GM18867 (cell line): Measurements from ENCODE around the gene MBTPS2.
"Not testable (repeated sequence)": the region's sequence is repeated elsewhere in the genome, so short reads cannot be mapped to it uniquely, and the experiment has no call there.

Experiments
- ATAC-seq: cut with Tn5 transposase; IDR thresholded peaks from one replicate; pipeline ENCODE4 v1.9.1; 2021; ENCODE audit warnings: mild to moderate bottlenecking, moderate library complexity; ENCODE audit not compliant: unreplicated experiment

The MBTPS2 gene

GRCh38 chrX:21855937-21856415 is 16.6 kb downstream of the MBTPS2 start, which contains the start of gene YY2:
TSS of gene YY2 (plus strand) at chrX:21855987. CDS start at chrX:21856485, 498 bp downstream.
- ATAC-seq, result no peak

DNA sequence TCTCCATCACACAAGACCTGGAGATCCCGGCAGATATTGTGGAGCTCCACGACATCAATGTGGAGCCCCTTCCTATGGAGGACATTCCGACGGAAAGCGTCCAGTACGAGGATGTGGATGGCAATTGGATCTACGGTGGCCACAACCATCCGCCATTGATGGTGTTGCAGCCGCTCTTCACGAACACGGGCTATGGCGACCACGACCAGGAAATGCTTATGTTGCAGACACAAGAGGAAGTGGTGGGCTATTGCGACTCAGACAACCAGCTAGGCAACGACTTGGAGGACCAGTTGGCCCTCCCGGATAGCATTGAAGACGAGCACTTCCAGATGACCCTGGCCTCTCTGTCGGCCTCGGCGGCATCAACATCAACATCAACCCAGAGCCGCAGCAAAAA is 17.1 kb downstream of the MBTPS2 start:
- ATAC-seq, result no peak

- ATAC-seq, result no peak
Observed at GRCh38 chrX:21863241-21863640, 23.8 kb downstream of the MBTPS2 start.

- no peak for ATAC-seq
Observed at GRCh38 chrX:21865436-21865835, 26.0 kb downstream of the MBTPS2 start.

DNA sequence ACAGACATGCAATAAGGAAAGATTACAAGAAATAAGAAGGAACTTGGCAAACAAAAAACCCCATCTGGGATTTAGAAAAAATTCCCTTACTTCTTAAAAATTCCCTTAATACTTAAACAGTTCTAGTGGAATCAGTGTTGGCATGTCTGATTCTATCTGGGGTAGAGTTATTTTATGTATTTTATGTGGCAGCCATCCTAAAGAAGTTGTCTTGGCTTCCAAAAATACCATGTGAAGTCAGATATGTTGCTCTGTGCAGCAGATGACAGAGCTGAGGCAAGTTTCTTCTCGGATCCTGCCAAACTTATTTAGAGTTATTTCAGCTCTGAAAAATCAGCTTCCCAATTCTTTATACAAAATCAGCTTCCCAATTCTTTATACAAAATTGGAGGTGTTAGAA is 31.1 kb downstream of the MBTPS2 start:
- no peak for ATAC-seq

DNA sequence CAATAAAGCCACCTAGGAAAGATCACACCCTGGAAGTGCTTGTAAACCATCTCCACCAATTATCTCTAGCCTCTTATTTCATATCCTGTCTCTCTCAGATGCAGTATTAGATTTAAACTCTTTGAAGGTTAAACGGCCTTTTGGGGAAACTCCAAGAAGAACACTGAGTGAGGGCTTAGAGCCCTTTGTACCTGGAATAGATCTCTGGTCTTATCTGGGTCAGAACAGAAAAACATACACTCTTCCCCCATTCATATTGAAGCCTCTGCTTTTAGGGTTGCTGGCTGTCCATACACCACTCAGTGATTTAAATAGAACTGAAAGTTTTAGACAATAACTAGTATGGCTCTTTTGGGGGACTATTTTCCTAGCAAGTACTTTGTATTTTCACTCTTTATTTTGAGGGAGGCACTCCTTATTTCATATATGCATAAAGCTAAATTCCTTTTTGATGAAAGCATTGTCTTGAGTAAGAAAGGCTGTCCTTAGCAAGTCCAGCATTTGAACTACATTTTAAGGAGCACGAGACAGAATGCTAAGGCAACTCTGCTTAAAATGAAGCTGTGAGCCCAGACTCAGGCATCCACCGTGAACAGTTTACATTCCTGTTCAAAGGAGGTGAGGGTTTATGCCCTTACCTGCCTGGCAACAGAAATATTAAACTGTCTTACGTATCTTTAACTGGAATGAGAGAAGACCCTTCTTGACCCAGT is 33.8 kb downstream of the MBTPS2 start:
- no peak for ATAC-seq

GRCh38 chrX:21874182-21874581 is 34.8 kb downstream of the MBTPS2 start:
- ATAC-seq, result not testable (repeated sequence)

DNA sequence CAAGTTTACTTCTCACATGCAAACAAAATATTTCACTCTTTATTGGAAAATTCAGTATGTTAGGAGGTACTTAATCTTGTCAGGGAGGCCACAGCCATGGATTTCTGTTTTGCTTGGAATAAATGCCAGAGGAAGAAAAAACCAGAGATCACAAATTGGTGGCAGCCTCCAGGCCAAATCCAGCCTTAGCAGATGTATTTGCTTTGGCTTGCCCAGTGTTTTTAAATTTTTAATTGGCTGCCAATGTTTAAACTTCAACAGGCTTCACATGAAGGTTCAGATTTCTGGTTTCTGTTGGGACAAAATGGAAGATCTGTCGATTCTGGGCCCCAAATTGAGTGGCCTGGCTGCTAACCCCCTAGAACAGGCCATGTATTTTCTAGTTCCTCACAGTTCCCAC is 35.6 kb downstream of the MBTPS2 start:
- ATAC-seq, result no peak

DNA sequence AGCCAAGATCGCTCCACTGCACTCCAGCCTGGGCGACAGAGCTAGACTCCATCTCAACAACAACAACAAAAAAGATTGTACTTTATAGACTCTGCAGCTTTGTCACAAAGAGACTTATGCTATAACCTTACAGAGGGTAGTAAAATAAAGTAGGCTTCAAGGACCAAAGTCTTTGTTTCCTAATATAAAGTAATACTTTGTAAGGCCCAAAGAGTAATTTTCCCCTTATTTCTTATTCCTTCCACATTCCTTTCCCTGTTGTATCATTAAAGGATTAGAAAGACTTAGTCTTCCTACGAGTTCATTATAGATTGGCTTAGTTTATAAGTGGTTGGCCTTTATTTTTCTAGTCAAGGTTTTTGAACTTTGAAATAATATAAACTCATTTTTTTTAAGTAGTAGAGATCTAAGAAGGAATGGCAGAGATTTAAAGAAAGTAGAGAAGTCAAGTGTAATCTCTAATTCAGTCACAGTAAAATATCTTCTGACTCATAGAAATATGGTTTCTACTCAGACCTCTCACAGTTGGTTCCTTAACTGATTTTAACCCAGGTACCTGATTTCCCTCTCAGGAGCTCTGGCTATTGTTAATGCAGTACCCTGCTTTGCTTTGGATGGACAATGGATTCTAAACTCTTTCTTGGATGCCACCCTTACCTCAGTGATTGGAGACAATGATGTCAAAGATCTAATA is 42.6 kb downstream of the MBTPS2 start:
- ATAC-seq, result no peak

DNA sequence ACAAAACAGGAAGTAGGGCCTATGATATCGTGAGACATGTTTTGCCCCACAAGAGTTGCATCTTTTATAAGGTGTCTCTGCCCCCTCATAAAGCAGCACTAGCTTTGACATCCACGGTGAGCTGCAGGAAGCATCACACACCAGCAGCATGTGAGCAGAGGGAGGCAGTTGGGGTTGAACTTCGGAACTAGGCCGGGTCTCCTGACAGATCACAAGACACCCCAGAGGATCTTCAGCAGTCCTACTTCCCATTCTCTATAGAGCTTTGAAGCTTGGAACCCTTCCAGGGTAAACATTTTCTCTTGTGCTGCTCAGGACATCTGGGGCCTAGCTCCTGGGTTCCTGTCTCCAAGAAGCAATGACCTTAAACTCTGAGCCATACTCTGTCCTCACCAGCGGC is 43.8 kb downstream of the MBTPS2 start:
- ATAC-seq, result no peak

- no peak for ATAC-seq
Observed at GRCh38 chrX:21885568-21885967, 46.2 kb downstream of the MBTPS2 start.

DNA sequence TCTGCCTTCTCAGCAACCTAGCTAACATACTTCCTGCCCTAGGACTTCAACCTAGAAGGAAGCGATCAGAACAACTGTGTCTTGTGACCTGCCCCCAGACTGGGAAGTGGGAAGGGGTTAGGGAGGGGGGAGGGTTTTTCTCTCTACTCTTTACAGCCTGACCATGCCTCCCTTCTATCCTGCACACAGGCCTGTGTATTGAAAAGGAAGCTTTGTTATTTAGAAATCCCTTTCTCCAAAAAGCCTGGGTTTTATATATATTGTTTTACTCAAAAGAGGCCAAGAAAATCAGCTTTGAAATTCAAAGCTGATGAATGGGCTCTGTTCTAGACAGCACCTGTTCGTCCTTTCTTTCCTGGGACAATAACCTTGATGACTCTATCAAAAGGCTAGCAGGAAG is 65.9 kb downstream of the MBTPS2 start:
- no peak for ATAC-seq

DNA sequence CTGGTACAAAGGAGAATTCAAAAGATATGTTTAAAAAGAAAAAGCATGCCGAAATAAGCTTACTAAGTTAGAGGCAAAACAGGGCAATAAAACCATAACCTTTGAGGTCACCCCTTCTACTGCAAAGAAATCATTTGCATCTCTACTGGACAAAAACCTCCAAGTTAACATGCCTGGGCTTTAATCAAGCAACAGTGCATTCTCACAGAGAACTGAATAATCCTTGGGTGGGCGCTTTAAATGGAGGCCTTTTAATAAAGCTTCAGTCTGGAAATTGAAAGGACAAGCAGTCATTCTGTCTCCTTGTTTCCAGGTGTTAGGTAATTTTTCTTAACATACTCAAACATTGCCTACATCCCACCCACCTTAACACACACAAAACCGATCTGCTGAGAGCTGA is 66.5 kb downstream of the MBTPS2 start:
- ATAC-seq, result no peak

DNA sequence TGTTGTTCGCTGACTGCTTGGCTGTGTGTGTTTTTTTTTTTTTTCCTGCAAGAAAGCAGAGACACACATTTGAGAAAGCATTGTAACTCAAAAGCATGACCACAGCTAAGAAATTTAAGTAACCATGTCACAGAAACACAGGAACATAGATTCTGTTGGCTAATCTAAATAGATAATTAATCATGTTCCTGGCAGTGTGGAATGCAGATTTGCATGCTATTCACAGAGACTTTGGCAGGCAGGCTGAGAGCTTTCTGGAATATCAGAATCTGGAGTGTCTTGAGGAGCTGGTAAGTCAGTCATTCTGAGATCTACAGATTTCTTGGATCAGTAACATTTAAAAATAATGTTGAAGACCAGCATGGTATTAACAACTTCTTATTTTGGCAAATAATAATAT is 67.8 kb downstream of the MBTPS2 start:
- ATAC-seq, result no peak

GRCh38 chrX:21911481-21911880 is 72.1 kb downstream of the MBTPS2 start:
- no peak for ATAC-seq

- no peak for ATAC-seq
Observed at GRCh38 chrX:21912220-21912619, 72.8 kb downstream of the MBTPS2 start.

GRCh38 chrX:21912989-21913388 is 73.6 kb downstream of the MBTPS2 start:
- ATAC-seq, result no peak

DNA sequence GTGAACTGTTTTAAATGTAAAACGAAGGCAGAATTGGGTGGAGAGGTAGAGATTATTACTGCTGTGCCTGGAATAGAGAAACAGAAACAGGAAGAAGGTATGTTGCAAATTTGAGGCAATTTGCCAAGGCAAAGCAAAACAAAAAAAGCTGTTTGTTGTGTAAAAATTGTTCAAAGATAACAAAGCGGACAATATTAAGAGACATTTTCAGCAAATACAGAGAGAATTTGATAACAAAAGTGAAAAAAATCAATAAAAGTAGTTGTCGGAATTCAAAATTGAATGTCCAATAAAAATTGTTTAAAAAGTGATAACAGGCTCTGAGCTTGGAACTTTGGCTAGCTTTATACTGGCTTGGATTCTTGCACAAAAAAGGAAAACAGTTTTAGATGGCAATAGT is 86.7 kb downstream of the MBTPS2 start:
- no peak for ATAC-seq

- peak; percentile 63 for ATAC-seq
Observed at GRCh38 chrX:21926527-21927278, 87.3 kb downstream of the MBTPS2 start.

DNA sequence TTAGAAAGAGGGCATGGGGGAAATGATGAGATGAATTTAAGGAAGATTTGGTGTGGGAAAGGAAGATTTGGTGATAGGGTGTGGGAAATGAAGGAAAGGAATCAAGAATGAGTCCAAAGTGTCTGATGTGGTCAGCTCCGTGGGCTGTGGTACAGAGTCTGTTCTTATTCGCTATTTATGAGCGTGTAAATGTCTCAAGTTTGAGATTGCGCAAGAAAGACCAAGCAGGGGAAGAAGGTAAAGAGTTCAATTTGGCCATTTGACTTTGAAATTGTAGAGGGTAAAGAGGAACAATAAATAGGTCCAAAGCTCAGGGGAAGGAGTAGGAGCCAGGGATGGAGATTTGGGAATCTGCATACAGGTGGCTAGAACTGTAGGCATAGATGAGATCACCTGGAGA is 89.8 kb downstream of the MBTPS2 start:
- ATAC-seq, result no peak

DNA sequence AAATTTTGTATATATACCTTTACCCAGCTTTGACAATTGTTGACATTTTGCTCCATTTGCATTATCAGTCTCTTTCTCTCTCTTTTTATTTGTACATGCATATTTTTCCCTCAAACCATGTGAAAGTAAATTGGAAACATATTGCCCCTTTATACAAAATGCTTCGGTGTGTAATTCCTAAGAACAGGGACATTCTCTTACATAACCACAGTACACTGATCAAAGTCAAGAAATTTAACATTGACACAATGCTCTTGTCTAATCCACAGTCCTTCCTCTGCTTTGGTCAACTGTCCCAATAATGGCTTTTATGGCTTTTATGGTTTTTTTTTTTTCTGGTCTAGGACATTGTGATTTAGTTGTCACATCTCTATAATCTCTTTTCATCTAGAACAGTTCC is 91.6 kb downstream of the MBTPS2 start:
- no peak for ATAC-seq
